ENCODE results near the gene ASPRV1. TPM values are rescaled to one million over a fixed set of nuclear protein-coding genes. Genes with fewer than 3 reads are reported as not detected.

Gene ASPRV1
- total and polyA plus RNA-seq, 2 experiments from 2014 or later, result 0.73 TPM; not detected in 1

- Histone ChIP-seq H3K4me2 (no peak overlapping the region), H4K20me1 (ENCODE audit: insufficient read depth, poor library complexity, severe bottlenecking) (no peaks in the 10 kb centered on the region), H3K4me1 (ENCODE audit: insufficient read depth) (no peaks in the 10 kb centered on the region), H3K27ac (no peak overlapping the region), H3K36me3 (replicated peaks; ENCODE audit: insufficient read depth, low read depth) (no peaks in the 10 kb centered on the region), H2AFZ (no peak overlapping the region), H3K79me2 (no peaks in the 10 kb centered on the region), H3K9me2 (replicated peaks; ENCODE audit: insufficient read depth) (no peaks in the 10 kb centered on the region), H3K4me3 (no peak overlapping the region), H3K9me3 (ENCODE audit: low read depth) (no peaks in the 10 kb centered on the region), H3K27me3 (no peaks in the 10 kb centered on the region)
- TF ChIP-seq EZH2phosphoT487 (IDR thresholded peaks at IDR 0.05; ENCODE audit: low read depth, severe bottlenecking, unreplicated experiment) (no peak), EZH2 (IDR thresholded peaks at IDR 0.05; ENCODE audit: borderline replicate concordance) (no peak)
- TF ChIP-seq, protein P1, sequence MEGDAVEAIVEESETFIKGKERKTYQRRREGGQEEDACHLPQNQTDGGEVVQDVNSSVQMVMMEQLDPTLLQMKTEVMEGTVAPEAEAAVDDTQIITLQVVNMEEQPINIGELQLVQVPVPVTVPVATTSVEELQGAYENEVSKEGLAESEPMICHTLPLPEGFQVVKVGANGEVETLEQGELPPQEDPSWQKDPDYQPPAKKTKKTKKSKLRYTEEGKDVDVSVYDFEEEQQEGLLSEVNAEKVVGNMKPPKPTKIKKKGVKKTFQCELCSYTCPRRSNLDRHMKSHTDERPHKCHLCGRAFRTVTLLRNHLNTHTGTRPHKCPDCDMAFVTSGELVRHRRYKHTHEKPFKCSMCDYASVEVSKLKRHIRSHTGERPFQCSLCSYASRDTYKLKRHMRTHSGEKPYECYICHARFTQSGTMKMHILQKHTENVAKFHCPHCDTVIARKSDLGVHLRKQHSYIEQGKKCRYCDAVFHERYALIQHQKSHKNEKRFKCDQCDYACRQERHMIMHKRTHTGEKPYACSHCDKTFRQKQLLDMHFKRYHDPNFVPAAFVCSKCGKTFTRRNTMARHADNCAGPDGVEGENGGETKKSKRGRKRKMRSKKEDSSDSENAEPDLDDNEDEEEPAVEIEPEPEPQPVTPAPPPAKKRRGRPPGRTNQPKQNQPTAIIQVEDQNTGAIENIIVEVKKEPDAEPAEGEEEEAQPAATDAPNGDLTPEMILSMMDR (IDR thresholded peaks at IDR 0.05; ENCODE audit: poor library complexity), result no peak
- no peak for DNase-seq (ENCODE audit: low spot score)
- WGBS (ENCODE audit: low lambda C conversion rate, missing lambda C conversion rate), result 82% methylated on average over 8 of the region's 8 CpGs
These were observed 31.0 kb upstream of the ASPRV1 start for GRCh38 chr2:69992310-69993047.

- no peaks in the 10 kb centered on the region for H3K36me3 ChIP-seq (replicated peaks; ENCODE audit: insufficient read depth, low read depth)
- H3K9me3 ChIP-seq (ENCODE audit: low read depth), result no peaks in the 10 kb centered on the region
- no peaks in the 10 kb centered on the region for H3K9me2 ChIP-seq (replicated peaks; ENCODE audit: insufficient read depth)
- no peak overlapping the region for H3K4me2 ChIP-seq
- no peak for DNase-seq (ENCODE audit: low spot score)
- no peak overlapping the region for H3K4me3 ChIP-seq
- H4K20me1 ChIP-seq (ENCODE audit: insufficient read depth, poor library complexity, severe bottlenecking), result no peaks in the 10 kb centered on the region
- 96% methylated on average over 12 of the region's 12 CpGs for WGBS (ENCODE audit: low lambda C conversion rate, missing lambda C conversion rate)
- no peaks in the 10 kb centered on the region for H3K79me2 ChIP-seq
- H3K4me1 ChIP-seq (ENCODE audit: insufficient read depth), result no peaks in the 10 kb centered on the region
- TF ChIP-seq, protein P1 (IDR thresholded peaks at IDR 0.05; ENCODE audit: poor library complexity), result no peak
- no peak for TF ChIP-seq EZH2 (IDR thresholded peaks at IDR 0.05; ENCODE audit: borderline replicate concordance)
- no peak for TF ChIP-seq EZH2phosphoT487 (IDR thresholded peaks at IDR 0.05; ENCODE audit: low read depth, severe bottlenecking, unreplicated experiment)
- no peaks in the 10 kb centered on the region for H3K27me3 ChIP-seq
- no peak overlapping the region for H2AFZ ChIP-seq
- no peak overlapping the region for H3K27ac ChIP-seq
These were observed 28.1 kb upstream of the ASPRV1 start for GRCh38 chr2:69989441-69990105.

DNA sequence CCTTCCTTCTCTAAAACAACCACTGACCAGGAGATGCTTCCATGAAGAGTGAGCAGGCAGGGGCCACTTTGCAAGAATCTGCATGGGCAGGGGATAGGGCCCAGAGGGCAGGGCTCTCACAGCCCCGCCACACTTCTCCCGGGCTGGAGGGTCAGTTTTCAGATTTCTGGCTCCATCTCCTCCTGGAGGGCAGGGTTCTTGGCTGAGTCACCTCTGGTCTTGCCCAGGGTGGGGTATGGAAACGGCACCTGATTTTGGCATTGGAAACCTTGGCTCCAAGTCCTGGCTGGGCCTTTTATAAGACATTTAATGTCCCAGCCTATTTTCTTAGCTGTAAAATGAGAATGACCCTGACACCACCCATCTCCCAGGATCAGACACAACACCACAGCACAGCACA lies 27.6 kb upstream of the ASPRV1 start:
- H3K4me1 ChIP-seq (ENCODE audit: insufficient read depth), result no peaks in the 10 kb centered on the region
- no peaks in the 10 kb centered on the region for H3K79me2 ChIP-seq
- no peak overlapping the region for H2AFZ ChIP-seq
- no peaks in the 10 kb centered on the region for H3K36me3 ChIP-seq (replicated peaks; ENCODE audit: insufficient read depth, low read depth)
- H3K27ac ChIP-seq, result no peak overlapping the region
- H3K4me2 ChIP-seq, result no peak overlapping the region
- no peaks in the 10 kb centered on the region for H3K27me3 ChIP-seq
- 74% methylated on average over 3 of the region's 3 CpGs for WGBS (ENCODE audit: low lambda C conversion rate, missing lambda C conversion rate)
- H3K9me3 ChIP-seq (ENCODE audit: low read depth), result no peaks in the 10 kb centered on the region
- no peaks in the 10 kb centered on the region for H4K20me1 ChIP-seq (ENCODE audit: insufficient read depth, poor library complexity, severe bottlenecking)
- TF ChIP-seq EZH2phosphoT487 (IDR thresholded peaks at IDR 0.05; ENCODE audit: low read depth, severe bottlenecking, unreplicated experiment), result no peak
- H3K4me3 ChIP-seq, result no peak overlapping the region
- DNase-seq (ENCODE audit: low spot score), result no peak
- no peaks in the 10 kb centered on the region for H3K9me2 ChIP-seq (replicated peaks; ENCODE audit: insufficient read depth)

GRCh38 chr2:69988086-69988635 lies 26.7 kb upstream of the ASPRV1 start:
- WGBS (ENCODE audit: low lambda C conversion rate, missing lambda C conversion rate), result 97% methylated on average over 5 of the region's 5 CpGs
- no peak for TF ChIP-seq EZH2phosphoT487 (IDR thresholded peaks at IDR 0.05; ENCODE audit: low read depth, severe bottlenecking, unreplicated experiment)
- H3K4me1 ChIP-seq (ENCODE audit: insufficient read depth), result no peaks in the 10 kb centered on the region

More at GRCh38 chr2:69988086-69988635, 26.7 kb upstream of the ASPRV1 start:
- Histone ChIP-seq H3K27me3 (no peaks in the 10 kb centered on the region), H3K36me3 (replicated peaks; ENCODE audit: insufficient read depth, low read depth) (no peaks in the 10 kb centered on the region), H2AFZ (no peak overlapping the region), H3K9me2 (replicated peaks; ENCODE audit: insufficient read depth) (no peaks in the 10 kb centered on the region), H3K27ac (no peak overlapping the region), H3K4me2 (no peak overlapping the region), H3K4me3 (no peak overlapping the region), H3K79me2 (no peaks in the 10 kb centered on the region), H3K9me3 (ENCODE audit: low read depth) (no peaks in the 10 kb centered on the region), H4K20me1 (ENCODE audit: insufficient read depth, poor library complexity, severe bottlenecking) (no peaks in the 10 kb centered on the region)
- DNase-seq (ENCODE audit: low spot score), result no peak
